Endothelial cell of umbilical vein (primary cell): Measurements from ENCODE around the gene CEP164.

ENCODE experiments used
- EZH2 ChIP-seq: IDR thresholded peaks from 2 replicates; pipeline ENCODE4 v1.6.1; 2012; ENCODE audit warnings: borderline replicate concordance, low read depth, mild to moderate bottlenecking, moderate library complexity, low read length, inconsistent platforms; ENCODE audit not compliant: severe bottlenecking
- FOS ChIP-seq: IDR thresholded peaks from 2 replicates; pipeline ENCODE4 v1.6.1; 2011; ENCODE audit warnings: mild to moderate bottlenecking, low read length, moderate library complexity, borderline replicate concordance; ENCODE audit not compliant: insufficient read depth
- GATA2 ChIP-seq: IDR thresholded peaks from 2 replicates; pipeline ENCODE4 v1.7.0; 2011; ENCODE audit warnings: low read depth, mild to moderate bottlenecking, moderate library complexity, mixed read lengths, low read length; ENCODE audit not compliant: insufficient read length, insufficient read depth
- JUN ChIP-seq: IDR thresholded peaks from 2 replicates; pipeline ENCODE4 v1.6.1; 2011; ENCODE audit warnings: borderline replicate concordance, low read depth; ENCODE audit not compliant: insufficient read length, insufficient read depth
- MAX ChIP-seq: IDR thresholded peaks from 2 replicates; pipeline ENCODE4 v1.6.1; 2011; ENCODE audit not compliant: insufficient read depth, insufficient read length
- MYC ChIP-seq: IDR thresholded peaks from one replicate; pipeline ENCODE4 v1.6.1; 2011; ENCODE audit warnings: mild to moderate bottlenecking, low read depth, low read length
- POLR2A ChIP-seq: IDR thresholded peaks from 2 replicates; pipeline ENCODE4 v1.6.1; 2012; ENCODE audit warnings: low read depth, mild to moderate bottlenecking, control low read depth, low read length
- POLR2AphosphoS5 ChIP-seq: IDR thresholded peaks from 2 replicates; pipeline ENCODE4 v1.6.1; 2012; ENCODE audit warnings: low read depth, mild to moderate bottlenecking, control low read depth, low read length, moderate library complexity; ENCODE audit not compliant: insufficient read depth
- TF ChIP-seq, protein P1 (sequence below), 2 donors: IDR thresholded peaks; 1 replicate in 1 of 2; 2 replicates in 1 of 2; pipeline ENCODE4 v1.5.1; 2011; ENCODE audit warnings: low read length in 2 of 2, mild to moderate bottlenecking in 2 of 2, moderate library complexity in 2 of 2, control low read depth in 1 of 2, inconsistent platforms in 1 of 2, low read depth in 1 of 2; ENCODE audit not compliant: insufficient read depth in 1 of 2; ENCODE audit errors: extremely low read depth in 1 of 2

GRCh38 chr11:117385471-117385870 lies 57.8 kb downstream of the CEP164 start:
- TF ChIP-seq, protein P1, sequence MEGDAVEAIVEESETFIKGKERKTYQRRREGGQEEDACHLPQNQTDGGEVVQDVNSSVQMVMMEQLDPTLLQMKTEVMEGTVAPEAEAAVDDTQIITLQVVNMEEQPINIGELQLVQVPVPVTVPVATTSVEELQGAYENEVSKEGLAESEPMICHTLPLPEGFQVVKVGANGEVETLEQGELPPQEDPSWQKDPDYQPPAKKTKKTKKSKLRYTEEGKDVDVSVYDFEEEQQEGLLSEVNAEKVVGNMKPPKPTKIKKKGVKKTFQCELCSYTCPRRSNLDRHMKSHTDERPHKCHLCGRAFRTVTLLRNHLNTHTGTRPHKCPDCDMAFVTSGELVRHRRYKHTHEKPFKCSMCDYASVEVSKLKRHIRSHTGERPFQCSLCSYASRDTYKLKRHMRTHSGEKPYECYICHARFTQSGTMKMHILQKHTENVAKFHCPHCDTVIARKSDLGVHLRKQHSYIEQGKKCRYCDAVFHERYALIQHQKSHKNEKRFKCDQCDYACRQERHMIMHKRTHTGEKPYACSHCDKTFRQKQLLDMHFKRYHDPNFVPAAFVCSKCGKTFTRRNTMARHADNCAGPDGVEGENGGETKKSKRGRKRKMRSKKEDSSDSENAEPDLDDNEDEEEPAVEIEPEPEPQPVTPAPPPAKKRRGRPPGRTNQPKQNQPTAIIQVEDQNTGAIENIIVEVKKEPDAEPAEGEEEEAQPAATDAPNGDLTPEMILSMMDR (IDR thresholded peaks at IDR 0.05; ENCODE audit: extremely low read depth in 1 of 2, insufficient read depth in 1 of 2, low read depth in 1 of 2, low read length in 2 of 2), result no peak
- TF ChIP-seq MAX (no peak), POLR2A (no peak), FOS (no peak), MYC (no peak), POLR2AphosphoS5 (no peak), EZH2 (no peak), JUN (no peak), GATA2 (no peak)
